ENCODE measurements around the gene KLHDC3.

Gene KLHDC3

DNA sequence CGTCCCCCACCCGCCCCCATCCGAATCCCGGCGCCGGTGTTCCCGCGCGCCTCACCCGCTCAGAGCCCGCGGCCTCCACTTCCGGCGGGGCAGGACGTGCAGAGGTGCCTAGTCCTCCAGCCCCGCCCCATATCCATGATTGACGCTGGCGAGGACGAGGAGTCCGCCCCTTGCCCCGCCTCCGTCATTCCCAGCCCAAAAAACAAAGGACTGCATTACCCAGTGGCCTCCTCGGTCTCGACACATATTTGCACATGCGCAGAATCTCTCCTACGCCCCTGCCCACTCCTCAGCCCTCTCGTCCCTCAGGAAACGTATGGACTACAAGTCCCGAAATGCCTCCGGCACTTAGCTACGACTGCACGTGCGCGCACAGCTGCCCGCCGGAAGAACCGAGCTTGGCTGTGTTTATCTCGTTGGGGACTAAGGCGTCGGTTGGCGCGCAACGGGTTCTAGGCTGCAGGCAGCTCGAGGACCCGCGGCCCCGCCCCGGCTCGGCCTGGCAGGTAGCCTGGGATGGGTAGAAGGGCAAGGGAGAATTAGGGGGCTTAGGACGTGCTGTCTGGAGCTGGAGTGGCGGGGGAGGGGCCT is at the start of gene KLHDC3, which contains the start of gene MEA1:
Gene KLHDC3 (plus strand): TSS at position 407 of the 591 bp plus-strand sequence. CDS start 2,944 bp downstream, outside the sequence.
Gene MEA1 (minus strand): TSS at position 104 of the 591 bp plus-strand sequence. CDS start 133 bp downstream, outside the sequence.
- peak; percentile 99 for DNase-seq

GRCh38 chr6:42966571-42966970 is 47.5 kb upstream of the KLHDC3 start:
- no peak for DNase-seq

DNA sequence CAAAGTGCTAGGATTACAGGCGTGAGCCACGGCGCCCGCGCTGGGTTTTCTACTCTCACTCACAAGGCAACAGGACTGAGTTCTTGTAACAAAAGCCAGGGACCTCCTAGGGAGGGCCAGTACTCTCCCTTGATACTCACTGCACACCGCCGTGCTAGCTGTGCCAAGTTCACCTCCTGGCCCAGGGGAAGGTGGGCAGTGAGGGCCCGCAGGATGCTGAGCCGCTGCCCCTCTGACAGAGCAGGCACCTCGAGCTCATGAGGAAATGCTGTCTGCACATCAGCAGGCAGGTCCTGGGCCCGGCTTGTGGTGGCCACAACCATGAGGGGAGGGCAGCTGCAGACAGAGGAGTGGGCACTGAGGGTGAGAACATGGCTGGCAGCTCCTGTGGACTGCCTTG is 46.8 kb upstream of the KLHDC3 start:
- DNase-seq = no peak

GRCh38 chr6:42968126-42968701 is 45.8 kb upstream of the KLHDC3 start:
- DNase-seq = no peak

GRCh38 chr6:42968783-42969182 is 45.3 kb upstream of the KLHDC3 start:
- no peak for DNase-seq

DNA sequence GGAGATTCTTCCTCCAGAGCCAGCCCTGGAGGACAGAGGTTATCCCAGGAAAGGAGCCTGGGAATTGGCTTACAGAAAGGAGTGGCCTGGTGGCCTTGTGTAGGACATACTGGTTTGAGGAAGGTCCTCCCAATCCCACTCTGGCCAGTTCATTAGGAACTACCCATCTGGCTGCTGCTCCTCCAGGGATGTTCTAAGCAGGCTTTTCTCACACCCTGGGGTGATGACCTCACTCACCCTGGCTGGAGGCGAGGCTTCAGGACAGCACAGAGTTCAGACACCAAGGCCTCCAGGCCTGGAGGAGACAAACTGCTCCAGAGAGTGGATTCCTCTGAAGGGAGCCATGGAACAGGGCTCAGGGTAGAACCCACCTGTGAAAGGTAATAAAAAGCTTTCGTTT is 44.6 kb upstream of the KLHDC3 start:
- DNase-seq = no peak

- DNase-seq = no peak
These were observed 44.1 kb upstream of the KLHDC3 start for GRCh38 chr6:42969934-42970333.

GRCh38 chr6:42970871-42971612 is 43.0 kb upstream of the KLHDC3 start:
- no peak for DNase-seq

- no peak for DNase-seq
These were observed 42.2 kb upstream of the KLHDC3 start for GRCh38 chr6:42971746-42972327.

DNA sequence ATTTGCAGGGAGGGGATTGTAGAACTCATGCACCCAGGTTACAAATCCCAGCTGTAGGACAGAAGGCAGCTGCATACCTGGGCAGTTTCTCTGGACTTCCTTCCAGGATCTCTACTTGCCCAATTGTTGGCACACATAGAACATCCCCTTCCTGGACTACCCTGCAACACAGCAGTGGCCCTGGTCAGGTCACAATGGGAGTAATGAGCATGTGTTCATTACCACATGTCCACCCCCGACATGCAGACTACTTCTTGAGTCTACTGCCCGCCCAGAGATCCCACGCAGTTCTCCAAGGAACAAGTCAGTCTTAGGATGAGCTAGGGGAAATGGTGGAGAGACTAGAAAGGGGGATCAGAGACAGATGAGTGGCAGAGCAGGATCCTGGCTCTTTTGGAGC is 40.1 kb upstream of the KLHDC3 start:
- no peak for DNase-seq

- DNase-seq = no peak
These were observed 39.0 kb upstream of the KLHDC3 start for GRCh38 chr6:42974919-42975505.

DNA sequence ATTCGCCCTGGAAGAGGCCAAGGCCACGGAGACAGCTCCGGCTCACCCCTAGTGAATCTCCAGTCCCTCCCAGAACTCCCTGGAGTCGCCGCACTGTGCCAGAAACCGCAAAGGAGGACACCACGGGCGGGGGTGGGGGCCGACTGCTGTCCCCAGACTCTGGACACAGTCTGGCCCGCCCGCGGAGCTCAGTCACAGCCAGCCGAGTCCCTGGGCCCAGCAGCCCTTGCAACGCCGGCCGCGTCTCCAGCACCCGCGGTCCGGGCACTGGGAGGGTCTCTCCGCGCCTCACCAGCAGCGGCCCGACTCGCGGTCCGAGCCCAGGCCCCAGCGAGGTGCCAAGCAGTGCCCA is 35.6 kb upstream of the KLHDC3 start:
- peak; percentile 31 to 35 for DNase-seq

DNA sequence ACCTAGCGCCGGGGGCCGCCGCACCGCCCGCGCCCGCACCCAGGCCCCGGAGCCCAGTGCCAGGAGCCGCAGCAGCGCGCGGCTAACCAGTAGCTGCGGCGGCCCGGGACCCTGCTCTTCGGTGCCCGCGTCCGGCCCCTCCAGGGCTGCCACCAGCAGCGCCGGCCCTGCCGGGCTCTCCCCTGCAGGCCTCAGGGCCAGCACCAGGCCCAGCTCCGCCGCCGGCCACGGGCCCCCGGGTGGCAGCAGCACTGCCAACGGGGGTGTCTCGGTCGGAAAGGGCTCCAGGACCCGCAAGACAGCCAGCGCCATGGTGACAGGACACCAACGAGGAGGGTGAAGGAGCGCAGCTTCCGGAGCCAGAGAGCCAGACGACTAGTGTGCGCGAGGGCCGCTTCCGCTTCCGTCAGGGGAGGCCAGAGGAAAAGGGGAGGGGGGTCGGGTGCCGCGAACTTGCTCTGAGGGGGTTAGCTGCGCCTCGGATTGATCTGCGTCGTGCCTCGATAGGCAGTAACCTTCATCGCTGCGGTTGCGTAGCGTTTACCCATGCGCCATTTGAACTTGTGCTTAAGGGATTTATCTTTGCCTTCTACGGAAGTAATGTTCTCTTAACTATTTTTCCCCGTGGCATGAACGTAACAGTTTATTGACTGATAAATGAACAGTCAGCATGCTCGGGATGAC is 35.1 kb upstream of the KLHDC3 start, which contains the start of gene PEX6:
Gene PEX6 (minus strand): TSS at position 343 of the 684 bp plus-strand sequence. CDS start 31 bp downstream, at position 312.
- DNase-seq = peak; percentile 90 to 91

DNA sequence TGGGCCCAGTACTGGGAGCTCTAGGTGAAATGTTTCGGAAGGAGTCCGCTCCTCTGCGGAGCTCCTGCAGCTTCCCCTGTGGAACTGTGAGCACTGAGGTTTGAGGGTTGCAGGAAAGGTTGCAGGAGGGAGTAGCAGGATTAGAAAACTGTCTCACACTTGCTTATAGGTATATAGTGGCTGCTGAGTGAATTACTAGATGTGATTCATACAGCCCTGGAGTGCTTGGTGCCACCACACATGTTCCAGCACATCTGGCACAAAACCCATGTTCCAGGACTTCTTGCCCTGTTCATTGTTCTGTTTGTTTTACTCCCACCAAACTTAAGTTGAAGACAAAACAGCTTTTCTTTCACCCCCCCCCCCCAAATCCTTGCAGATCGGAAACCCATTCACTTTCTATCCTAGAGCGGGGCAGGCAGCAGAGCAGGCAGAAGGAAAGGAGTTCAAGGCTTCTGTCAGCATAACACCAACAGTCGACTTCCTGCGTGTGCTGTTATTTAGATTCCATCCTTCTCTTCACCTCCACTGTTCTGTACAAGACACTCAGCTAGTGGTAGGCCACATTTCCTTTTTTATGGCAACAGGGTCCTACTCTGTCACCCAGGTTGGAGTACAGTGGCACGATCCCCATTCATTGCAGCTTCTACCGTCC is 34.4 kb upstream of the KLHDC3 start:
- no peak for DNase-seq

DNA sequence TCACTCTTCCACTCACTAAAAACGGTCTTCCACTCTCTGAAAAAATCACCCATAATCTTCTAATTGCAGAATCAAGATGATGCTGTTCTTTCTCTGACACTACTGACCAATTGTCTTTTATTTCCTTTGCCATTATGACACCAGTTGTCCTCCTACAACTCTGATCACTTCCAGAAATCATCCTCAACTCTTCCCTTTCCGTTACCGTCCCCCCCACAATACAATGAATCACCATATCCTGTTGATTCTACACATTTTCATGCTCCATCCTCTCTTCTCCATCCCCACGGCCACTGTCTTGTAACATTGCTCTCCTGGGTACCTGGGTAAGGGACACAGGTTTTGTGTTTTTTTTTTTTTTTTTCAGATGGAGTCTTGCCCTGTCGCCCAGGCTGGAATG is 32.2 kb upstream of the KLHDC3 start:
- DNase-seq = no peak

- peak; percentile 96 to 97 for DNase-seq
These were observed 29.8 kb upstream of the KLHDC3 start, which contains the start of gene PPP2R5D for GRCh38 chr6:42984001-42984923. Gene PPP2R5D (plus strand): TSS chr6:42984570. CDS start chr6:42984678, 108 bp downstream.

GRCh38 chr6:42984924-42985475 is 29.0 kb upstream of the KLHDC3 start:
- peak; percentile 20 to 34 for DNase-seq

GRCh38 chr6:42987533-42988451 is 26.3 kb upstream of the KLHDC3 start:
- DNase-seq = no peak

- DNase-seq = no peak
These were observed 25.5 kb upstream of the KLHDC3 start for GRCh38 chr6:42988486-42989020.

Measured in stimulated activated CD4-positive, alpha-beta T cell treated with anti-CD3 and anti-CD28 coated beads, Interleukin-2, amount 100 ng/mL, for 24 hours (primary cell).